GM12801 (cell line): ENCODE results near the gene MATN1.

Experiments used
- TF ChIP-seq, protein P1 (sequence below): IDR thresholded peaks from one replicate; pipeline ENCODE4 v1.5.1; 2011; ENCODE audit warnings: control low read depth; ENCODE audit not compliant: insufficient read length; ENCODE audit errors: extremely low read depth

MATN1 gene

DNA sequence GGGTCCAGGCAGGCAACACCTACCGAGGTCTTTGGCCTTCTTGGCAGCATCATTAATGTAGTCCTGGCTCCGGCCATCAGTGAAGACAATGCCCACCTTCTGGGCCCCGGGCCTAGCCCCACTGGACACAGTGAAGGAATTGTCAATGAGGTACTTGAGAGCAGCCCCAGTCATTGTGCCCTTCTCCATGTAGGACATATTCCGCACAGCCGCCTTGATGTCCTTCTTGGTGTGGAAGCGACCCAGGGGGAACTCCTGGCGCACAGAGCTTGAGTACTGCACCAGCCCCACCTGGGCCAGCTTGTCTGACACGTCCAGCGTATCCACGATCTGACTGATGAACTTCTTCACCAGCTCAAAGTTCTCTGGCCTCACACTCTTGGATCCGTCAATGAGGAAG, 7.5 kb downstream of the MATN1 start:
- TF ChIP-seq, protein P1, sequence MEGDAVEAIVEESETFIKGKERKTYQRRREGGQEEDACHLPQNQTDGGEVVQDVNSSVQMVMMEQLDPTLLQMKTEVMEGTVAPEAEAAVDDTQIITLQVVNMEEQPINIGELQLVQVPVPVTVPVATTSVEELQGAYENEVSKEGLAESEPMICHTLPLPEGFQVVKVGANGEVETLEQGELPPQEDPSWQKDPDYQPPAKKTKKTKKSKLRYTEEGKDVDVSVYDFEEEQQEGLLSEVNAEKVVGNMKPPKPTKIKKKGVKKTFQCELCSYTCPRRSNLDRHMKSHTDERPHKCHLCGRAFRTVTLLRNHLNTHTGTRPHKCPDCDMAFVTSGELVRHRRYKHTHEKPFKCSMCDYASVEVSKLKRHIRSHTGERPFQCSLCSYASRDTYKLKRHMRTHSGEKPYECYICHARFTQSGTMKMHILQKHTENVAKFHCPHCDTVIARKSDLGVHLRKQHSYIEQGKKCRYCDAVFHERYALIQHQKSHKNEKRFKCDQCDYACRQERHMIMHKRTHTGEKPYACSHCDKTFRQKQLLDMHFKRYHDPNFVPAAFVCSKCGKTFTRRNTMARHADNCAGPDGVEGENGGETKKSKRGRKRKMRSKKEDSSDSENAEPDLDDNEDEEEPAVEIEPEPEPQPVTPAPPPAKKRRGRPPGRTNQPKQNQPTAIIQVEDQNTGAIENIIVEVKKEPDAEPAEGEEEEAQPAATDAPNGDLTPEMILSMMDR = no peak

DNA sequence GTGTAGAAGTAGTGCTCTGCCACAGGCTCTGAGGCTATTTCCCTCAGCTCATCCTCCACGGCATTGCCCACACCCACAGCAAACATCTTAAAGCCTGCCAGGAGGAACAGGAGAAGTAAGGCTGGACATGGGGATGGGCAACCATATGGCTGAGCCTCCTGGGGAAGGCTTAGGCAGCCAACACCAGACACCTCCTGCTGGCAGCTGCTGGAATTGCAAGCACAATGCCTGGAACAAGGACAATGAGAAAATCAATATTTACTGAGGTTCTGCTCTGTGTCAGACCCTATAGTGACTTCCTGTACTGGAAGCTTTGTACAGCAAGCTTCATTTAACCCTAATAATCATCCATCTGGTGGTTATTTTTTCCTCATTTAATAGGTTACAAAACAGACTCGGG, 8.2 kb downstream of the MATN1 start:
- TF ChIP-seq, protein P1 = no peak

DNA sequence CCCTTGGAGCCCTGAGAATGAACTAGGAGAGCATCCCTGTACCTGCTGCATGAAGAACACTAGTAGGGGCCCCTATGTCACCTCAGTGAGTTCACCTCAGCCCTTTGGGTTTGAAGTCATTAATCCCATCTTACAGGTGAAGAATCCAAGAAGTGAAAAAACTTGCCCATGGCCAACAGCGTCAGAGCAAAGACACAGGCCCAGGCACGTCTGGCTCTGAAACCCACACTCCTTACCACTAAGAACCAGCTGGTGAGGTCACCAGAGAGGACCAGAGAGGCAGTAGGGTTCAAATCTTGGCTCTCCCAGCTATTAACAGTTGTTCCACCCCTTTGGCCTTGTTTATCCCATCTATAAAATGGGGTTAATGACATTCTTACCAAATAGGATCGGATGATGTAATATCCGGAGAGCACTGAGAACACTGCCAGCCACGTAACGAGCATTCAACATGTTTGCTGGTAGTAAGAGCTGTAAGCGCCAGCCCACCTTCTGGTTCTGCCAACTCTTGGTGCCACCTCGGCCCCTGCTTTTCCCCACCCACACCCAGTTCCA, 8.8 kb downstream of the MATN1 start:
- TF ChIP-seq, protein P1 = no peak

DNA sequence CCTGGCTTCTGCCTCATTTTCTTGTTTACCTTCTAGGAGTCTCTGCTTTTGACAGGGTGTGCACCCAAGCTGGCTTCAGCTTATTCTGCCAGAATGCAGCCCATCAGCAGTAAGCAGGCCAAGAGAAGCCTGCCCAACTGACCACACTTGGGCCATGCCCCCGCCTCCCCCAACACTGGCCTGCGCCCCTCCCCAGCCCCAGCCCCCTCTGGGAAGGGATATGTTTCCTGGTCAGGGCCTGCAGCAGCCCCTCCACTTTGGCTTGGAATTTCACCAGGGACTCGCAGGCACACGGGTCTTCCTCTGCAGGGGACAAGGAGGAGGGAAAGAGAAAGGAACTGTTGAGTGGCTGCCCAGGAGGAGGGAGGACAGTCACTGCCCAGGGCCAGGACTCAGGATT, 9.4 kb downstream of the MATN1 start:
- TF ChIP-seq, protein P1 = no peak

DNA sequence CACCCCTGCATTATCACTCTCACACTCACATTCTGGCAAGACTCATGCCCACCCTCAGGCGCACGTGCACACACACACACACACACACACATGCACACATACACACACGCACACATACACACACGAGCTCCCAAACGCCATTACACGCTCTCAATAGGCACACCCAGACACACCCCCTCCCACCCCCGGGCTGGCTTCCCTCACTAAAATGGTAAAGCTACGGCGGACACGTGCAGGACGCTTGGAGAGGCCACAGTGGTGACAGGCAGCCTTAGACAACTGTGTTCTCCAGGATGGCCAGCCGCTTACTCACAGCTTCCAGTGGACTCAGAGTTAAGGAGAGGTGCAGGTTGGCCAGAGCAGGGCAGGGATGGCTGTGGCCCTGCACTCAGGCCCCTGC, 10.1 kb downstream of the MATN1 start:
- TF ChIP-seq, protein P1 = no peak

DNA sequence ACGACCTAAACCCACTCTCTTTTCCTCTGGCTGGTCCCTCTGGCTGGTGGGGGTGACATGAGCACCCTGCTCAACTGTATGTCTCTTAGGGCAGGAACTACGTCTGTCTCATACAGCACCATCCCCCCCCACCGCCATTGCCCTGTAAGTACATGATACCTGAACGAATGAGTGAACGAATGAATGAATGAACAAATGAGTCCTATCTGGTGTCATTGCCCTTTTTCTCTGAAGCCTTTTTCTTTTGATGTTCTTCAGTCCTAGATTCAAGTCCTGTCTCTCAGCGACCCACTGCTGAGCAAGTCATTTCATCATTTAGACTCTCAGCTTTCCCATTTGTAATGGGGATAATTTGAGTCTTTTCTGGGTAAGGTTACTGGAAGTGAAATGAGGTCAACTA, 10.8 kb downstream of the MATN1 start:
- TF ChIP-seq, protein P1 = no peak

DNA sequence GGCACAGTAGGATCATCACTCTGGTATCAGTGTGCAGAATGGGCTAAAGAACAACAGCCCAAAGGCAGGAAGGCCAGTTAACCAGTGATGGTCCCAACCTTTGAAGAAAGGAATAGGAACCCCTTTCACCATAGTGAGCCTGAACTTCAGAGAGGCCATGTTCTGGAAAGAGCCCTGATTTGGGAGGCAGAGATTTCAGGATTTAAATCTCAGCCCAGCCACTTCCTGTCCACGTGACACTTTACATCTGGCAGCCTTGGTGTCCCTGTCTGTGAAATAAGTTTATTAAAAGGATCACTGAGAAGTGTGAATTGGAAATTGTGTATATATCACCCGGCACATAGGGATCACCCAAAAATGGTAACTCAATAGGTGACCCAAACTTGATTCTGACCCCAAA, 13.0 kb downstream of the MATN1 start:
- TF ChIP-seq, protein P1 = no peak

DNA sequence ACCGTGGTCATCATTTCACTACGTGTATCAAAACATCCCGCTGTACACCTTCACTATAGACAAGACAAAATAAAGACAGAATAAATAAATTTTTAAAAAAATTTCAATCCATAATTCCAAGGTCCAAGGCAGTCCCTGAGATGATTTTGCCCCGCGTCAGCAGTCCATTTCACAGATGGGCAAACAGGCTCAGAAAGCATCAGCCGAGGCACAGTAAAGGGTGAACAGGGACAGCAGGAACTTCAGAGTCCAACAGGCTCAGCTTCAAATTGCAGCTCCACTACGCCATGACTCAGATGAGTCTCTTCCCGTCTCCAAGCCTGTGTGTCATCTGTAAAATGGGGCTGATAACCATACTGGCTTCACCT, 15.0 kb downstream of the MATN1 start:
- TF ChIP-seq, protein P1 = no peak
